ENCODE results near the gene BRD3OS. TPM values are rescaled to one million over a fixed set of nuclear protein-coding genes. Genes with fewer than 3 reads are reported as not detected.
A peak's percentile ranks its signal among the peaks of the same experiment; 100 is the strongest.

BRD3OS gene
- total RNA-seq, 1 donor, result 14.3 TPM

GRCh38 chr9:134003237-134003636, 22.0 kb upstream of the BRD3OS start:
- DNase-seq (ENCODE audit: low read depth in 2 of 3, low spot score in 2 of 3), result no peak

GRCh38 chr9:134004131-134004873, 21.0 kb upstream of the BRD3OS start:
- no peak for DNase-seq (ENCODE audit: low read depth in 2 of 3, low spot score in 2 of 3)

GRCh38 chr9:134004881-134005280, 20.4 kb upstream of the BRD3OS start:
- DNase-seq (ENCODE audit: low read depth in 2 of 3, low spot score in 2 of 3), result no peak

- DNase-seq (ENCODE audit: low read depth in 2 of 3, low spot score in 2 of 3), result no peak
Measured at GRCh38 chr9:134005381-134005780, 19.9 kb upstream of the BRD3OS start.

- no peak for DNase-seq (ENCODE audit: low read depth in 2 of 3, low spot score in 2 of 3)
Measured at GRCh38 chr9:134007150-134007549, 18.1 kb upstream of the BRD3OS start.

GRCh38 chr9:134007571-134007970, 17.7 kb upstream of the BRD3OS start:
- DNase-seq (ENCODE audit: low read depth in 2 of 3, low spot score in 2 of 3), result no peak

GRCh38 chr9:134010310-134011173, 14.7 kb upstream of the BRD3OS start:
- peak in 2 of 3 donors; percentile 62 to 85 for DNase-seq (ENCODE audit: low read depth in 2 of 3, low spot score in 2 of 3)

GRCh38 chr9:134011401-134011800, 13.9 kb upstream of the BRD3OS start:
- DNase-seq (ENCODE audit: low read depth in 2 of 3, low spot score in 2 of 3), result no peak

GRCh38 chr9:134014946-134015345, 10.3 kb upstream of the BRD3OS start:
- DNase-seq (ENCODE audit: low read depth in 2 of 3, low spot score in 2 of 3), result no peak

- DNase-seq (ENCODE audit: low read depth in 2 of 3, low spot score in 2 of 3), result no peak
Measured at GRCh38 chr9:134024214-134024792, 978 bp upstream of the BRD3OS start.

- peak; percentile 37 to 55 (median 52) for DNase-seq (ENCODE audit: low read depth in 2 of 3, low spot score in 2 of 3)
Measured at GRCh38 chr9:134025606-134026541, 593 bp downstream of the BRD3OS start.

- no peak for DNase-seq (ENCODE audit: low read depth in 2 of 3, low spot score in 2 of 3)
Measured at GRCh38 chr9:134026581-134026980, 1.3 kb downstream of the BRD3OS start.

GRCh38 chr9:134026981-134027380, 1.7 kb downstream of the BRD3OS start:
- DNase-seq (ENCODE audit: low read depth in 2 of 3, low spot score in 2 of 3), result no peak

GRCh38 chr9:134027561-134027960, 2.3 kb downstream of the BRD3OS start:
- DNase-seq (ENCODE audit: low read depth in 2 of 3, low spot score in 2 of 3), result no peak

GRCh38 chr9:134028076-134028475, 2.8 kb downstream of the BRD3OS start:
- no peak for DNase-seq (ENCODE audit: low read depth in 2 of 3, low spot score in 2 of 3)

GRCh38 chr9:134028575-134029247, 3.4 kb downstream of the BRD3OS start:
- no peak for DNase-seq (ENCODE audit: low read depth in 2 of 3, low spot score in 2 of 3)

- DNase-seq (ENCODE audit: low read depth in 2 of 3, low spot score in 2 of 3), result no peak
Measured at GRCh38 chr9:134029248-134030226, 4.3 kb downstream of the BRD3OS start.

GRCh38 chr9:134030821-134031470, 5.7 kb downstream of the BRD3OS start:
- no peak for DNase-seq (ENCODE audit: low read depth in 2 of 3, low spot score in 2 of 3)
